SK-N-SH treated with all-trans-retinoic acid at 6 μM for 48 hours (cell line): Measurements from ENCODE around the gene FCGBP.

Source experiments
- ZC3H10 ChIP-seq: fragments of 250-450 bp; sonication (Bioruptor Pico); IDR thresholded peaks from 2 replicates; pipeline ENCODE4 v1.5.1; 2021; ENCODE audit warnings: mild to moderate bottlenecking, moderate library complexity
- ZFP3 ChIP-seq: fragments of 250-450 bp; sonication (Bioruptor Pico); IDR thresholded peaks from 2 replicates; pipeline ENCODE4 v1.5.0; 2020; ENCODE audit warnings: mild to moderate bottlenecking, moderate library complexity
- ZFP30 ChIP-seq: fragments of 450-650 bp; formaldehyde crosslinking; IDR thresholded peaks from 2 replicates; pipeline ENCODE4 v1.5.0; 2022; ENCODE audit warnings: mild to moderate bottlenecking, moderate library complexity
- ZNF565 ChIP-seq: fragments of 450-650 bp; formaldehyde crosslinking; conservative IDR thresholded peaks from 2 replicates; pipeline ENCODE4 v1.5.0; 2020; ENCODE audit warnings: low read depth, mild to moderate bottlenecking, moderate library complexity
- TF ChIP-seq, protein P1 (sequence below): fragments of 250-450 bp; sonication (Bioruptor Pico); IDR thresholded peaks from 2 replicates; pipeline ENCODE4 v1.8.0; 2021; ENCODE audit warnings: low read depth, mild to moderate bottlenecking, moderate library complexity, borderline replicate concordance
- TF ChIP-seq, protein P2 (sequence below): fragments of 250-450 bp; sonication (Bioruptor Pico); IDR thresholded peaks from 2 replicates; pipeline ENCODE4 v1.5.1; 2020; ENCODE audit warnings: low read depth, mild to moderate bottlenecking, moderate library complexity

DNA sequence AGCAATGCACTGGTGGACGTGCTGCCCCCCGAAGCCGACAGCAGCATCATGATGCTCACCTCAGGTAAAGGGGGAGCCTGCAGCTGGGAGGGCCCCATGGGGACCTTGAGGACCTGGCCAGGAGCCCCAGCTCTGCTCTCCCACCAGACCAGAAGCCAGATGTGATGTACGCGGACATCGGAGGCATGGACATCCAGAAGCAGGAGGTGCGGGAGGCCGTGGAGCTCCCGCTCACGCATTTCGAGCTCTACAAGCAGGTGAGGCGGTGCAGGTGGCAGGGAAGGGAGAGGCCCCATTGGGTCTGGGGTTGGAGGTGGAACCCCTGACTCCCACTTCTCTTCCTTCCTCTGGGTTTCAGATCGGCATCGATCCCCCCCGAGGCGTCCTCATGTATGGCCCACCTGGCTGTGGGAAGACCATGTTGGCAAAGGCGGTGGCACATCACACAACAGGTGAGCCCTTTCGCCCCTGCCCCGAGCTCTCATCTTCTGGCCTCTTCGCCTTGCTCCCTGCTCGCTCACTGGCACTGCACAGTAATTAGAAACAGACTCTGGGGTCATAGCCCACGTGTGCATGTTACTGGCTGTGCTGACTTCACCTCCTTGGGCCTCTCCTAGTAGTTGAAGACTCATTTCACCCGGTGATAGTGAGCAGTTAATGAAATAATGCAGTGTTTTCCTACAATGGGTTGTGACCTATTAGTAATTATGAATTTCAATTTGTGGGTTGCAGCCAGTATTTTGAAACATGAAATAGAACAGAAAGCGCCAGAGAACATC, 40.1 kb upstream of the FCGBP start:
- TF ChIP-seq ZC3H10 (CRISPR knock-in tag) (no peak), ZFP3 (no peak), ZNF565 (CRISPR knock-in tag) (no peak), ZFP30 (CRISPR knock-in tag) (no peak)
- TF ChIP-seq, protein P1, sequence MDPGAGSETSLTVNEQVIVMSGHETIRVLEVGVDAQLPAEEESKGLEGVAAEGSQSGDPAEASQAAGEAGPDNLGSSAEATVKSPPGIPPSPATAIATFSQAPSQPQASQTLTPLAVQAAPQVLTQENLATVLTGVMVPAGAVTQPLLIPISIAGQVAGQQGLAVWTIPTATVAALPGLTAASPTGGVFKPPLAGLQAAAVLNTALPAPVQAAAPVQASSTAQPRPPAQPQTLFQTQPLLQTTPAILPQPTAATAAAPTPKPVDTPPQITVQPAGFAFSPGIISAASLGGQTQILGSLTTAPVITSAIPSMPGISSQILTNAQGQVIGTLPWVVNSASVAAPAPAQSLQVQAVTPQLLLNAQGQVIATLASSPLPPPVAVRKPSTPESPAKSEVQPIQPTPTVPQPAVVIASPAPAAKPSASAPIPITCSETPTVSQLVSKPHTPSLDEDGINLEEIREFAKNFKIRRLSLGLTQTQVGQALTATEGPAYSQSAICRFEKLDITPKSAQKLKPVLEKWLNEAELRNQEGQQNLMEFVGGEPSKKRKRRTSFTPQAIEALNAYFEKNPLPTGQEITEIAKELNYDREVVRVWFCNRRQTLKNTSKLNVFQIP: no peak
- TF ChIP-seq, protein P2, sequence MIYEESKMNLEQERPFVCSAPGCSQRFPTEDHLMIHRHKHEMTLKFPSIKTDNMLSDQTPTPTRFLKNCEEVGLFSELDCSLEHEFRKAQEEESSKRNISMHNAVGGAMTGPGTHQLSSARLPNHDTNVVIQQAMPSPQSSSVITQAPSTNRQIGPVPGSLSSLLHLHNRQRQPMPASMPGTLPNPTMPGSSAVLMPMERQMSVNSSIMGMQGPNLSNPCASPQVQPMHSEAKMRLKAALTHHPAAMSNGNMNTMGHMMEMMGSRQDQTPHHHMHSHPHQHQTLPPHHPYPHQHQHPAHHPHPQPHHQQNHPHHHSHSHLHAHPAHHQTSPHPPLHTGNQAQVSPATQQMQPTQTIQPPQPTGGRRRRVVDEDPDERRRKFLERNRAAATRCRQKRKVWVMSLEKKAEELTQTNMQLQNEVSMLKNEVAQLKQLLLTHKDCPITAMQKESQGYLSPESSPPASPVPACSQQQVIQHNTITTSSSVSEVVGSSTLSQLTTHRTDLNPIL (CRISPR knock-in tag): no peak
